ENCODE measurements around the gene ZSCAN31. TPM values are rescaled to one million over a fixed set of nuclear protein-coding genes. Genes with fewer than 3 reads are reported as not detected.

ZSCAN31 gene
- polyA plus RNA-seq, 1 of the 3 experiments (the other 2 are of a cell fraction) = 1.9 TPM

DNA sequence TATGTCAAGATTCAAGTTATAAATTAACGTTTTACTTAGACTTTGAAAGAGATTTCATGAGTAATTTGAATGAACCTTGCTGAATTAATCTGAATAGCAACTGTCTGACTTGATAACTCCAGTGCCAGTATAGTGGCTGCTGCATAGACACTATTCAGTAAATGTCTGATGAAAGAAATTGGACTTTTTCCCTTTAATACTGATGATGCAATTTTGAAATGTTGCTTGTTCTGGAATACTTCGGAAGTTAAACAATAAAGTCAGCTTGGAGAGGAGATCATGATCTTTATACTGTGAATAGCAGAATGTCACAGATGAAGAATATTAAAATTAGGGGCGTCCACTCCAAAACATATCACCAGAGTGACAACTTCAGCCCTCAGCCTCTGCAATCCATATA, 58.2 kb downstream of the ZSCAN31 start:
- Histone ChIP-seq H3K9me3 (no peaks in the 10 kb centered on the region), H3K4me3 (ENCODE audit: low read depth in 2 of 2, low read length in 1 of 2) (no peak overlapping the region), H3K4me1 (ENCODE audit: control insufficient read depth in 1 of 2, insufficient read depth in 2 of 2, low read depth in 1 of 2, low read length in 1 of 2) (peaks cover 0 to 7% of the 10 kb centered on the region in 2 experiments; a peak in 2 of 4 replicates), H4K20me1 (ENCODE audit: insufficient read depth) (no peaks in the 10 kb centered on the region), H3K36me3 (replicated peaks in 1 of 2; ENCODE audit: control insufficient read depth in 1 of 2, insufficient read depth in 2 of 2, low read length in 1 of 2) (peaks cover 34 to 43% of the 10 kb centered on the region in 2 experiments), H2AFZ (ENCODE audit: low read depth) (no peak overlapping the region), H3K9me2 (no peaks in the 10 kb centered on the region), H3K27ac (ENCODE audit: low read depth in 2 of 2, low read length in 1 of 2) (no peak overlapping the region), H3F3A (replicated peaks; ENCODE audit: insufficient read depth) (peaks cover 8% of the 10 kb centered on the region), H3K27me3 (ENCODE audit: insufficient read depth) (no peaks in the 10 kb centered on the region), H3K4me2 (no peak overlapping the region), H3K9ac (no peak overlapping the region), H3K79me2 (ENCODE audit: insufficient read depth) (peaks cover 9% of the 10 kb centered on the region; the same call in 1 of the 2 replicates)
- ChIA-PET POLR2A (no interaction called here), CTCF (interaction anchor here (1.5 kb wide), 1 partner anchor 51 kb away, joined by 3 read pairs; no protein-coding TSS in a partner anchor)
- WGBS (ENCODE audit: low lambda C conversion rate) = 55% methylated on average over 3 of the region's 3 CpGs
- no peak for DNase-seq
- no peak for TF ChIP-seq FOSL2 (IDR thresholded peaks at IDR 0.05; ENCODE audit: borderline replicate concordance, low read depth)
- TF ChIP-seq NFIC (IDR thresholded peaks at IDR 0.05; ENCODE audit: borderline replicate concordance) = no peak
- no peak for TF ChIP-seq RFX5 (IDR thresholded peaks at IDR 0.05; ENCODE audit: low read length)
- no peak for TF ChIP-seq POLR2AphosphoS5 (IDR thresholded peaks at IDR 0.05; ENCODE audit: low read depth, low read length)
- TF ChIP-seq TCF12 (IDR thresholded peaks at IDR 0.05) = no peak
- TF ChIP-seq, protein P1, sequence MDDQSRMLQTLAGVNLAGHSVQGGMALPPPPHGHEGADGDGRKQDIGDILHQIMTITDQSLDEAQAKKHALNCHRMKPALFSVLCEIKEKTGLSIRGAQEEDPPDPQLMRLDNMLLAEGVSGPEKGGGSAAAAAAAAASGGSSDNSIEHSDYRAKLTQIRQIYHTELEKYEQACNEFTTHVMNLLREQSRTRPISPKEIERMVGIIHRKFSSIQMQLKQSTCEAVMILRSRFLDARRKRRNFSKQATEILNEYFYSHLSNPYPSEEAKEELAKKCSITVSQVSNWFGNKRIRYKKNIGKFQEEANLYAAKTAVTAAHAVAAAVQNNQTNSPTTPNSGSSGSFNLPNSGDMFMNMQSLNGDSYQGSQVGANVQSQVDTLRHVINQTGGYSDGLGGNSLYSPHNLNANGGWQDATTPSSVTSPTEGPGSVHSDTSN (IDR thresholded peaks at IDR 0.05) = no peak
- TF ChIP-seq EZH2phosphoT487 (IDR thresholded peaks at IDR 0.05; ENCODE audit: borderline replicate concordance, low read depth) = no peak
- no peak for TF ChIP-seq EP300 (IDR thresholded peaks at IDR 0.05; ENCODE audit: borderline replicate concordance in 1 of 2, low read depth in 1 of 2, low read length in 1 of 2)
- no peak for TF ChIP-seq TAF1 (IDR thresholded peaks at IDR 0.05; ENCODE audit: borderline replicate concordance, low read depth, low read length)
- TF ChIP-seq FOXM1 (IDR thresholded peaks at IDR 0.05; ENCODE audit: low read depth) = no peak
- TF ChIP-seq TEAD4 (IDR thresholded peaks at IDR 0.05; ENCODE audit: borderline replicate concordance, insufficient read depth) = no peak
- no peak for TF ChIP-seq CHD2 (IDR thresholded peaks at IDR 0.05; ENCODE audit: low read length, partially characterized antibody)
- no peak for TF ChIP-seq JUND (IDR thresholded peaks at IDR 0.05)
- no peak for TF ChIP-seq SMC3 (IDR thresholded peaks at IDR 0.05; ENCODE audit: low read depth, low read length)
- TF ChIP-seq, protein P2, sequence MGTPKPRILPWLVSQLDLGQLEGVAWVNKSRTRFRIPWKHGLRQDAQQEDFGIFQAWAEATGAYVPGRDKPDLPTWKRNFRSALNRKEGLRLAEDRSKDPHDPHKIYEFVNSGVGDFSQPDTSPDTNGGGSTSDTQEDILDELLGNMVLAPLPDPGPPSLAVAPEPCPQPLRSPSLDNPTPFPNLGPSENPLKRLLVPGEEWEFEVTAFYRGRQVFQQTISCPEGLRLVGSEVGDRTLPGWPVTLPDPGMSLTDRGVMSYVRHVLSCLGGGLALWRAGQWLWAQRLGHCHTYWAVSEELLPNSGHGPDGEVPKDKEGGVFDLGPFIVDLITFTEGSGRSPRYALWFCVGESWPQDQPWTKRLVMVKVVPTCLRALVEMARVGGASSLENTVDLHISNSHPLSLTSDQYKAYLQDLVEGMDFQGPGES (IDR thresholded peaks at IDR 0.05; ENCODE audit: low read depth, low read length) = no peak
- TF ChIP-seq, protein P3, sequence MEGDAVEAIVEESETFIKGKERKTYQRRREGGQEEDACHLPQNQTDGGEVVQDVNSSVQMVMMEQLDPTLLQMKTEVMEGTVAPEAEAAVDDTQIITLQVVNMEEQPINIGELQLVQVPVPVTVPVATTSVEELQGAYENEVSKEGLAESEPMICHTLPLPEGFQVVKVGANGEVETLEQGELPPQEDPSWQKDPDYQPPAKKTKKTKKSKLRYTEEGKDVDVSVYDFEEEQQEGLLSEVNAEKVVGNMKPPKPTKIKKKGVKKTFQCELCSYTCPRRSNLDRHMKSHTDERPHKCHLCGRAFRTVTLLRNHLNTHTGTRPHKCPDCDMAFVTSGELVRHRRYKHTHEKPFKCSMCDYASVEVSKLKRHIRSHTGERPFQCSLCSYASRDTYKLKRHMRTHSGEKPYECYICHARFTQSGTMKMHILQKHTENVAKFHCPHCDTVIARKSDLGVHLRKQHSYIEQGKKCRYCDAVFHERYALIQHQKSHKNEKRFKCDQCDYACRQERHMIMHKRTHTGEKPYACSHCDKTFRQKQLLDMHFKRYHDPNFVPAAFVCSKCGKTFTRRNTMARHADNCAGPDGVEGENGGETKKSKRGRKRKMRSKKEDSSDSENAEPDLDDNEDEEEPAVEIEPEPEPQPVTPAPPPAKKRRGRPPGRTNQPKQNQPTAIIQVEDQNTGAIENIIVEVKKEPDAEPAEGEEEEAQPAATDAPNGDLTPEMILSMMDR (IDR thresholded peaks at IDR 0.05) = no peak
